Peyer's patch (tissue), 4 donors: ENCODE measurements around the gene THPO.

Source experiments
- CTCF ChIP-seq, 6 experiments: fragments of 450-650 bp in 4 of 6; fragments of 200-600 bp in 2 of 6; sonication (generic) in 1 of 6; IDR thresholded peaks; one replicate each; pipeline ENCODE4 v1.5.1; 2017 to 2019; ENCODE audit warnings: antibody characterized with exemption in 6 of 6, mild to moderate bottlenecking in 3 of 6, moderate library complexity in 1 of 6
- POLR2A ChIP-seq, 2 donors: fragments of 450-650 bp; IDR thresholded peaks; one replicate each; pipeline ENCODE4 v1.5.1; 2017; ENCODE audit warnings: antibody characterized with exemption in 2 of 2, mild to moderate bottlenecking in 2 of 2, moderate library complexity in 2 of 2

GRCh38 chr3:184336547-184337398, 41.2 kb downstream of the THPO start:
- TF ChIP-seq CTCF (IDR thresholded peaks at IDR 0.05), result no peak
- no peak for TF ChIP-seq POLR2A (IDR thresholded peaks at IDR 0.05)
